GM12878 (cell line): Measurements from ENCODE around the gene BIRC7. TPM values are rescaled to one million over a fixed set of nuclear protein-coding genes. Genes with fewer than 3 reads are reported as not detected.

Experiments used
- ATAC-seq: fragments of 200-7000 bp; cut with Tn5 transposase; 3 replicates; pipeline ENCODE4 v1.9.1; 2020; ENCODE audit warnings: mild to moderate bottlenecking, moderate library complexity
- BruUV-seq: library from RNA; stranded (reverse); fragments of 400-500 nt; replicated peaks from 2 replicates; lab custom pipeline; 2021; lab: Mats Ljungman, UMichigan
- CTCF ChIA-PET: fragments of 300-600 bp; sonication (Branson Sonifier 250); formaldehyde crosslinking; extraction: SDS; loops from one replicate; lab custom pipeline; 2021; ENCODE audit warnings: inconsistent platforms; lab: Yijun Ruan, JAX
- POLR2A ChIA-PET: fragments of 350-600 bp; formaldehyde crosslinking; extraction: SDS; loops from one replicate; lab custom pipeline; 2021; ENCODE audit warnings: inconsistent platforms; lab: Charles Lee
- RAD21 ChIA-PET: fragments of 300-600 bp; sonication (Branson Sonifier 250); formaldehyde crosslinking; loops from one replicate; lab custom pipeline; 2023; ENCODE audit warnings: antibody characterized with exemption; ENCODE audit not compliant: unreplicated experiment; lab: Charles Lee
- SMC1A ChIA-PET: fragments of 300-600 bp; sonication (Branson Sonifier 250); formaldehyde crosslinking; loops from one replicate; lab custom pipeline; 2023; ENCODE audit not compliant: unreplicated experiment, uncharacterized antibody; lab: Charles Lee
- DNase-seq: peaks from one replicate; pipeline ENCODE4 v3.0.0-alpha.2; 2011; ENCODE audit warnings: low read depth, low spot score
- FAIRE-seq: peaks from 3 replicates; lab custom pipeline; 2011; peaks lifted over from hg19 to GRCh38; lab: Jason Lieb, UNC
- H2AFZ ChIP-seq: 2 replicates; pipeline ENCODE4 v1.6.0; 2011; ENCODE audit warnings: low read depth, low read length, control low read depth; ENCODE audit not compliant: control insufficient read depth
- H3K27ac ChIP-seq: 2 replicates; pipeline ENCODE4 v1.5.1; 2011; ENCODE audit warnings: control low read depth; ENCODE audit not compliant: control insufficient read depth, insufficient read depth
- H3K27me3 ChIP-seq, 2 experiments: replicated peaks in 1 of 2; 2 replicates each; pipeline versions ENCODE4 v1.6.0 to v1.6.1; 2011; ENCODE audit warnings: low read length in 1 of 2; ENCODE audit not compliant: control insufficient read depth in 2 of 2, insufficient read depth in 2 of 2
- H3K36me3 ChIP-seq, 2 experiments: 2 replicates each; pipeline ENCODE4 v1.5.1; 2011; ENCODE audit warnings: low read length in 1 of 2; ENCODE audit not compliant: control insufficient read depth in 2 of 2, insufficient read depth in 2 of 2
- H3K4me1 ChIP-seq: 2 replicates; pipeline ENCODE4 v1.6.1; 2011; ENCODE audit warnings: mild to moderate bottlenecking, low read length, moderate library complexity, mixed read lengths; ENCODE audit not compliant: control insufficient read depth, insufficient read depth
- H3K4me2 ChIP-seq: 2 replicates; pipeline ENCODE4 v1.6.0; 2011; ENCODE audit warnings: control low read depth; ENCODE audit not compliant: control insufficient read depth, insufficient read depth
- H3K4me3 ChIP-seq: fragments of 200-600 bp; sonication (generic); 2 replicates; pipeline ENCODE4 v1.5.1; 2016
- H3K79me2 ChIP-seq: 2 replicates; pipeline ENCODE4 v1.6.0; 2011; ENCODE audit warnings: low read length; ENCODE audit not compliant: control insufficient read depth, insufficient read depth
- H3K9ac ChIP-seq: 2 replicates; pipeline ENCODE4 v1.8.0; 2011; ENCODE audit warnings: low read length, control low read depth, mixed read lengths; ENCODE audit not compliant: control insufficient read depth, insufficient read depth
- H3K9me3 ChIP-seq: replicated peaks from 3 replicates; pipeline ENCODE4 v1.5.1; 2011; ENCODE audit warnings: mild to moderate bottlenecking, low read length; ENCODE audit not compliant: control insufficient read depth, insufficient read depth
- H4K20me1 ChIP-seq: 2 replicates; pipeline ENCODE4 v1.6.0; 2011; ENCODE audit not compliant: control insufficient read depth, insufficient read depth
- BHLHE40 ChIP-seq, 2 experiments: fragments of 450-650 bp in 1 of 2; IDR thresholded peaks; 2 replicates each; pipeline ENCODE4 v1.6.1; 2011 to 2017; ENCODE audit warnings: low read depth in 2 of 2, borderline replicate concordance in 1 of 2, improper control_type of control experiment in 1 of 2, low read length in 1 of 2, mild to moderate bottlenecking in 1 of 2
- E4F1 ChIP-seq: fragments of 450-650 bp; IDR thresholded peaks from 2 replicates; pipeline ENCODE4 v1.6.1; 2018; ENCODE audit warnings: borderline replicate concordance, mild to moderate bottlenecking; ENCODE audit not compliant: partially characterized antibody
- ETV6 ChIP-seq, 2 experiments: fragments of 450-650 bp in 1 of 2; IDR thresholded peaks in 1 of 2; conservative IDR thresholded peaks in 1 of 2; 2 replicates each; pipeline ENCODE4 v1.6.1; 2014; ENCODE audit warnings: antibody characterized with exemption in 1 of 2, borderline replicate concordance in 1 of 2, low read depth in 1 of 2, mild to moderate bottlenecking in 1 of 2, moderate library complexity in 1 of 2
- MEF2B ChIP-seq: fragments of 450-650 bp; IDR thresholded peaks from 2 replicates; pipeline ENCODE4 v1.6.1; 2018; ENCODE audit warnings: mild to moderate bottlenecking, moderate library complexity; ENCODE audit not compliant: partially characterized antibody, poor library complexity, severe bottlenecking
- WGBS: methylation state at CpG from one replicate; pipeline ENCODE4 v1.1.6; 2016; ENCODE audit warnings: low lambda C conversion rate; ENCODE audit not compliant: insufficient replicate concordance, insufficient coverage; ENCODE audit errors: missing lambda C conversion rate; 5-methylcytosine and 5-hydroxymethylcytosine counted together
- in situ Hi-C: fragments of 300-500 bp; cut with MboI; formaldehyde crosslinking; loops from 9 replicates; pipeline ENCODE4 v1.14.3; 2018; ENCODE audit warnings: mixed read lengths
- intact Hi-C: fragments of 100-400 bp; cut with micrococcal nuclease; formaldehyde crosslinking; loops from one replicate; pipeline ENCODE4 v1.14.2; 2022; ENCODE audit not compliant: unreplicated experiment
- polyA plus RNA-seq, 11 experiments: library from polyadenylated mRNA; depleted of rRNA in 4 of 11; unstranded in 6 of 11; stranded (reverse) in 5 of 11; fragments of >200 nt; fragmentation: Nextera tagmentation in 4 of 11; fragmentation: Illumina TruSeq in 1 of 11; extraction: Ambion mirVana in 4 of 11; extraction: Trizol in 1 of 11; gene quantifications; 1 replicate in 1 of 11; 2 replicates in 10 of 11; pipeline versions ENCODE4 v1.2.1 to v1.2.3, GENCODE V29; 2011 to 2016; ENCODE audit warnings: inconsistent platforms in 2 of 11, missing spikeins in 2 of 11, low read depth in 1 of 11
- total RNA-seq, 4 experiments: library from RNA; depleted of rRNA in 3 of 4; stranded (reverse); fragments of >200 nt in 3 of 4; fragmentation: Illumina TruSeq in 1 of 4; extraction: Trizol in 1 of 4; gene quantifications; 2 replicates each; pipeline versions ENCODE4 v1.2.1 to v1.2.3, GENCODE V29; 2013 to 2021

BIRC7 gene
- total and polyA plus RNA-seq, 10 of the 15 experiments (the other 5 are each of a cell fraction or from before 2014, with no cell fraction given) = 0.31 TPM; not detected in 9

- Histone ChIP-seq H3K9me3 (no peaks in the 10 kb centered on the region), H3K4me3 (no peak overlapping the region), H3K4me2 (no peak overlapping the region), H3K27me3 (peaks cover 0 to 9% of the 10 kb centered on the region in 2 experiments; a peak in 2 of 4 replicates), H3K79me2 (no peaks in the 10 kb centered on the region), H3K36me3 (no peaks in the 10 kb centered on the region), H2AFZ (no peak overlapping the region), H3K4me1 (no peaks in the 10 kb centered on the region), H4K20me1 (no peaks in the 10 kb centered on the region), H3K9ac (no peak overlapping the region), H3K27ac (no peak overlapping the region)
- ChIA-PET POLR2A (interaction anchor here (0.6 kb wide), 1 partner anchor 508 kb away, joined by 4 read pairs; no protein-coding TSS in a partner anchor), RAD21 (no interaction called here), SMC1A (no interaction called here), CTCF (no interaction called here)
- DNase-seq (no peak), ATAC-seq (no peak; the same call in 2 of the 3 replicates), FAIRE-seq (no peak)
- intact Hi-C loops = no loop called here
- WGBS = 13% methylated on average over 25 of the region's 25 CpGs
- BruUV-seq = no TSS peak
- TF ChIP-seq ETV6 (conservative IDR thresholded peaks at IDR 0.05 in 1 of 2, IDR thresholded peaks at IDR 0.05 in 1 of 2; ENCODE audit: borderline replicate concordance in 1 of 2, low read depth in 1 of 2) = no peak
- peak in 1 of 2 experiments; percentile 28; a peak in 1 of 4 replicates for TF ChIP-seq BHLHE40 (IDR thresholded peaks at IDR 0.05; ENCODE audit: borderline replicate concordance in 1 of 2, low read depth in 2 of 2, low read length in 1 of 2)
- no peak for TF ChIP-seq E4F1
- peak; percentile 70 for TF ChIP-seq MEF2B
- in situ Hi-C loops = no loop called here
Observed at GRCh38 chr20:63259734-63260460, 24.2 kb downstream of the BIRC7 start.
